Breast epithelium (tissue), 3 donors: ENCODE measurements around the gene NEUROD2.

ENCODE experiments used
- POLR2A ChIP-seq: fragments of 450-650 bp; IDR thresholded peaks from one replicate; pipeline ENCODE4 v1.6.1; 2016; ENCODE audit warnings: antibody characterized with exemption, mild to moderate bottlenecking, moderate library complexity
- POLR2AphosphoS5 ChIP-seq, 3 donors: sonication (generic); formaldehyde crosslinking; IDR thresholded peaks; one replicate each; pipeline ENCODE4 v1.6.1; 2017; ENCODE audit warnings: antibody characterized with exemption in 3 of 3
- TF ChIP-seq, protein P1 (sequence below), 3 donors: fragments of 450-650 bp; IDR thresholded peaks; one replicate each; pipeline ENCODE4 v1.5.1; 2016 to 2017; ENCODE audit warnings: antibody characterized with exemption in 3 of 3, mild to moderate bottlenecking in 3 of 3, moderate library complexity in 3 of 3

DNA sequence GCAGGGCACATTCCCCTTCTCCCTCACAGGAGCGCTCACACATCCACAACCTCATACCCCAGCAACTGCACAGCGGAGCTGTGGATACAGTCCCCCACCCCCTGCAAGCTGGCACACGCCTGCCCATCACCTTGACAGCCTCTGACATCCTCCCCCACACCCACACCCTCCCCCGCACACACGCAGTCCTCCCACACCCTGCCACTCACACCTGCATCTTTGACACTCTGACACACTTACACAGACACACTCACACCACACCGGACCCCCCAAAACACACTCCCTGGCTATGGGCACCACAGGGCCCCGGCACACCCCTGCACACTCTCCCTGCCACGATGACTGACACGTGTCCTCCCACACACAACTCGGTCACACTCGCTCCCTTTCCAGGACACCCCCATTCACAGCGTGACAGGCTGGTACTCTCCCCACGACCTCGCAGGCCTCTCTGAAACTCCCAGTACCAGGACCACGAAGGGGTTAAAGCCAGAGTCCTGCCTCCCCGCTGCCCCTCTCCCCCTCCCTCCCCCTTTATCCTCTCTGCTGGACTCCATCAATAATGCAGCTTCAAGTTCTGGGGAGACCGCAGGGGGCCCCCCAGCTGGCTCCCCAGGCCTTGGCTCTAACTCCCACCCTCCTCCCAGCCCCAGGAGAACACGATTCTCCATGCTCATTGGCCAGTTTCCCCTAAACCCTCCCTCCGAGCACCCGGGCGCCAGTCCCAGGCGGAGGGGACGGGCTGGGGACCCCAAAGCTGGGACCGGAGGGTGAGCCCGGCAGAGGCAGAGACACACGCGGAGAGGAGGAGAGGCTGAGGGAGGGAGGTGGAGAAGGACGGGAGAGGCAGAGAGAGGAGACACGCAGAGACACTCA lies 18.7 kb upstream of the NEUROD2 start, which contains the start of gene PPP1R1B:
- TF ChIP-seq, protein P1, sequence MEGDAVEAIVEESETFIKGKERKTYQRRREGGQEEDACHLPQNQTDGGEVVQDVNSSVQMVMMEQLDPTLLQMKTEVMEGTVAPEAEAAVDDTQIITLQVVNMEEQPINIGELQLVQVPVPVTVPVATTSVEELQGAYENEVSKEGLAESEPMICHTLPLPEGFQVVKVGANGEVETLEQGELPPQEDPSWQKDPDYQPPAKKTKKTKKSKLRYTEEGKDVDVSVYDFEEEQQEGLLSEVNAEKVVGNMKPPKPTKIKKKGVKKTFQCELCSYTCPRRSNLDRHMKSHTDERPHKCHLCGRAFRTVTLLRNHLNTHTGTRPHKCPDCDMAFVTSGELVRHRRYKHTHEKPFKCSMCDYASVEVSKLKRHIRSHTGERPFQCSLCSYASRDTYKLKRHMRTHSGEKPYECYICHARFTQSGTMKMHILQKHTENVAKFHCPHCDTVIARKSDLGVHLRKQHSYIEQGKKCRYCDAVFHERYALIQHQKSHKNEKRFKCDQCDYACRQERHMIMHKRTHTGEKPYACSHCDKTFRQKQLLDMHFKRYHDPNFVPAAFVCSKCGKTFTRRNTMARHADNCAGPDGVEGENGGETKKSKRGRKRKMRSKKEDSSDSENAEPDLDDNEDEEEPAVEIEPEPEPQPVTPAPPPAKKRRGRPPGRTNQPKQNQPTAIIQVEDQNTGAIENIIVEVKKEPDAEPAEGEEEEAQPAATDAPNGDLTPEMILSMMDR (IDR thresholded peaks at IDR 0.05): no peak
- TF ChIP-seq POLR2AphosphoS5 (IDR thresholded peaks at IDR 0.05) (no peak), POLR2A (no peak)
